ENCODE measurements around the gene GSTO1.

DNA sequence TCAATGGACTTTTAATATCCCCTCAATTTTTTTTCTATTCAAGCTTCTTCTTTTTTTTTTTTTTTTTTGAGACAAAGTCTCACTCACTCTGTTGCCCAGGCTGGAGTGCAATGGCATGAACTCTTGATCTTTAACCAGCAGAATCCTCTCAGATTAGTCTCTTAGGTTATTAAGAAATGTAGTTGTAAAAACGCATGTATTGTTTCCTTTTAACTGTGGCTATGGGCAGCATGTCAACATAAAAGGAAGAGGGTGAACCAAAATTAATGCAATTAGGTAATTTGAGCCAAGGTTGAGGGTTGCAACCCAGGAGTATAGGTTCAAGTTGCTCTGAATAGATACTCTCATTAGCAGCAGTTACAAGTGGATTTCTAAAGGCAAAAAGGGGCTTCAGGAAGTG lies 4.3 kb upstream of the GSTO1 start:
- TF ChIP-seq POLR2A (IDR thresholded peaks at IDR 0.05; ENCODE audit: low read depth, low read length): no peak
- no peak for TF ChIP-seq POLR2AphosphoS5 (IDR thresholded peaks at IDR 0.05; ENCODE audit: low read depth, low read length)
